HG02623 (cell line): ENCODE measurements around the gene KIAA0232.
"Not testable (repeated sequence)": the region's sequence is repeated elsewhere in the genome, so short reads cannot be mapped to it uniquely, and the experiment has no call there.

ENCODE experiments used
- ATAC-seq: cut with Tn5 transposase; IDR thresholded peaks from one replicate; pipeline ENCODE4 v1.9.1; 2021; ENCODE audit warnings: moderate library complexity; ENCODE audit not compliant: unreplicated experiment

The KIAA0232 gene

GRCh38 chr4:6755088-6755753, 27.3 kb upstream of the KIAA0232 start:
- no peak for ATAC-seq

DNA sequence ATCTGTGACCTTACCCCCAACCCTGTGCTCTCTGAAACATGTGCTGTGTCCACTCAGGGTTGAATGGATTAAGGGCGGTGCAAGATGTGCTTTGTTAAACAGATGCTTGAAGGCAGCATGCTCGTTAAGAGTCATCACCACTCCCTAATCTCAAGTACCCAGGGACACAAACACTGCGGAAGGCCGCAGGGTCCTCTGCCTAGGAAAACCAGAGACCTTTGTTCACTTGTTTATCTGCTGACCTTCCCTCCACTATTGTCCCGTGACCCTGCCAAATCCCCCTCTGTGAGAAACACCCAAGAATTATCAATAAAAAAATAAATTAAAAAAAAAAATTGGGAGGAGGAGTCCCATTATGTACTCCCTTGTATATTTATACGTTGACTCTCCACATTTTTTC, 26.2 kb upstream of the KIAA0232 start:
- not testable (repeated sequence) for ATAC-seq

GRCh38 chr4:6758728-6759127, 23.8 kb upstream of the KIAA0232 start:
- ATAC-seq, result no peak

DNA sequence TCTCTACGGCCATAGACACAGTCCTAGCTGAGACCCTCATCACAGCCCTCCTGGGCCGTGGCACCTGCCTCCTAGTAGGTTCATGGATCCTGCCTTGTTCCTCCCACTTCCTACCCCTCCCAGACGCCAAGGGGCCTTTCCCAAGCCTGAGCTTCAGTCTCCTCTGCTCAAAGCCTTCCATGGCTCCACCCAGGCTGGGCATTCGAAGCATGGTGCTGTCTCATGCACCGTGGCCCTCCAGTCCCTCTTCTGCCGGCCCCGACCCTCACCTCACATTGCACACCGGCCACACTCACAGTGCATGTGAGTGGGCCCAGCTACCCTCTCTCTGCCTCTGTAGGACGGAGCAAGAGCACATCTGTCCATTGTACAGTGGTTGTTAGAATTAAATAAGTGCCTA, 21.7 kb upstream of the KIAA0232 start:
- no peak for ATAC-seq

DNA sequence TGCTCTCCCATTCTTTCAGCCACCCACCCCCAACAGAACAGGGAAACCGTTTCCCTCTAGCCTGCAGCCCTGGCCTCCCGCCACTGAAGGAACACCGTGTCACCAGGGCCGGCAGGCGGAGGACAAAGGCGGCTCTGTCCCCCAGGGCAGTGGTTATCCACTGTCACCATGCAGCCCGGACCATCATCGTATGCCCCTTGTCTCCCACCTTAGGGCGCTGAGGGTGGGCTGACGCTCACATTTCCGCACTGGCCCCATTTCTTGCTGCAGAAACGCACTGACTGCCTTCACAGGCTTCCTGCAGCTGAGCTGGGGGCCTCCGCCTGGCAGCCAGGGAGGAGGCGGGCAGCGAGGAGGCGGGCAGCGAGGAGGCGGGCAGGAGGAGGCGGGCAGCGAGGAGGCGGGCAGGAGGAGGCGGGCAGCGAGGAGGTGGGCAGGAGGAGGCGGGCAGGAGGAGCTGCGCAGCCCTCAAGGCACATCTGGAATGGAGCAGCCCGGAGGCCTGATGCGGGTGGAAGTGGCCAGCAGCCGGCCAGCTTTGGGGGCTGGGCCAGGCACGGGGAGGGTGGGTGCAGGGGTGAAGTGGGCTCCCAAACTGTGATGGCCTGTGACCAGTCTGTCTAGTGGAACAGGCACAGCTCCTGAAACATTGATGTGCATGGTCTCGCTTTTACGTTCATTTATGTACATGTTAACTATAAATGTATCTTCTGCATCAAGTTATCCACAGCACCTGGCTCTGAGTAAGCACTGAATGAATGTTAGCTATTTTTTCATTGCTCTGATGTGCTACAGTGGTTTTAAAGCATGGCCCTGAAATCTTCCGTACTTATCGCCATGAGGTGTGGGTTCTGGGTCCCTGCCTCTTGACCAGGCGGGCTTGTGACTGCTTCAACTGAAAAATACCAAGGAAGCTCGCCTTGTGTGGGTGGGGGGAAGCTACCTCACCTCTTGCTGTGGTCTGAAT, 20.6 kb upstream of the KIAA0232 start:
- ATAC-seq, result no peak

- no peak for ATAC-seq
Observed at GRCh38 chr4:6763330-6763851, 19.1 kb upstream of the KIAA0232 start.

GRCh38 chr4:6764976-6765620, 17.4 kb upstream of the KIAA0232 start:
- ATAC-seq, result no peak

- no peak for ATAC-seq
Observed at GRCh38 chr4:6765703-6766102, 16.8 kb upstream of the KIAA0232 start.

DNA sequence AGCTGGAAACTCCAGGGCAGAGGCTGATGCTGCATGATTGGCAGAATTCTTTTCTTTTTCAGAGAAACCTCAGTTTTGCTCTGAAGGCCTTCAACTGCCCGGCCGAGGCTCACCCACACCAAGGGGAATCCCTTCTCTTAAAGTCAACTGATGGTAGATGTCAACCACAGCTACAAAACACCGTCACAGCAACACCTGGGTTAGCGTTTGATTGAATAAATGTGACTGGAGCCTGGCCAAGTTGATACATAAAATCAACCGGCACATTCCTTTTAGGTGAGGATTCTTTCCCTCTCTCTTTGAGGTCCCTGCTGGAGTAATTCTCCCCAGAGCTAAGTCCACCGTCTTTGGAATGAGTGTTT, 15.2 kb upstream of the KIAA0232 start:
- no peak for ATAC-seq

DNA sequence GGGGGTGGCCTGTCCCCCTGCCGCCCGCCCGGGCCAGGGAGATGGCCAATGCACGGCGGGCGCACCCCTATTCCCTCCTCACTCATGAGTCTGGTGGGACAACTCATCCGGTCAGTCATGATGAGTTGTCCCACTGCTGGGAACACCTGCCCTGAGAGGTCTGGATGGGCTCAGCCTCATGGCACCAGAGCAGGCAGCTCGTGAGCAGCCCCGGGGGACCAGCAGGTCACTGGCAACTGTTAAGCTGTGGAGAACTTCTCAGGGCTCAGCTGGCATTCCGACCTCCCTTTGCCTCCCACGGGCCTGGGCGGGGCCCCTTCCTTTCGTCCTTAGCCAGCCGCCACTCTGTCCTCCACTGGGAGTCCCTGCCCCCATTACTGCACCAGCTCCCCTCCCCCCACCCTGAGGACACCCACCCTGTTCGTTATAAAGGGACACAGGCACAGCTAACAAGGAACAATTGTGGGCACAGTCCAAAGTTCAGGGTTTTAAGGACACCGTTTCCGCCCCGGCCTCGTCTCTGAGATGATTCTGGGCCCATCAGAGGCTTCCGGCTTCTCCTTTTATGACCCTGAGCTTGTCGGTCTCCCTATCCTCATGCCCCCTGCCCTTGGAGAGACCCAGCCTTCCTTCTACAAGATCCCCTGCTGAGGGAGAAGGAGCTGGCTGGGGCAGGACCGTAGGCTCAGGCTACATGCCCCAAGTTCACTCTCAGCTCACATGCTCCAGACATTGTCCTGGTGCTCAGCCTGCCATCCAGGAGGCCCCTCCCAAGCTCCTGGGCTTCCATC, 14.6 kb upstream of the KIAA0232 start:
- no peak for ATAC-seq

GRCh38 chr4:6768539-6768905, 14.0 kb upstream of the KIAA0232 start:
- no peak for ATAC-seq

- no peak for ATAC-seq
Observed at GRCh38 chr4:6769233-6769988, 13.1 kb upstream of the KIAA0232 start.

DNA sequence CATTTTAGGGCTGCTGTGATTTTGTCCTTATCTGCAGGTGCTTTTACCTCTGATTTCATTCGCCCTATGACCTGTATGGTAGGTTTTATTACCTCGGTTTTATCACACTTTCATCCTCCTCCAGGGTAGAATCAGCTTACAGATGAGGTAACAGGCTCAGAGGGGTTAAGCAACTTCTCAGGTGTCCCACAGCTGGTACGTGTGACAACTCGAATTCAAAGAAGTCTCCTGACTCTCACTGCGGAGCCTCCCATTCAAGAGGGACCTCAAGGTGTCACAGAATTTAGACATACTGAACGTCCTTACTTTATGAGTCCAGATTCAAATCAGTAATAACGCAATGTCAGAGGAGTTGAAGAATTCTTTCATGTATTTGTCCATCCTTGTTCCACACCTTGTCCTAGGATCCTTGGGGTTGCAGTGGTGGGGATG, 12.5 kb upstream of the KIAA0232 start:
- no peak for ATAC-seq

- ATAC-seq, result no peak
Observed at GRCh38 chr4:6770581-6771228, 11.8 kb upstream of the KIAA0232 start.

DNA sequence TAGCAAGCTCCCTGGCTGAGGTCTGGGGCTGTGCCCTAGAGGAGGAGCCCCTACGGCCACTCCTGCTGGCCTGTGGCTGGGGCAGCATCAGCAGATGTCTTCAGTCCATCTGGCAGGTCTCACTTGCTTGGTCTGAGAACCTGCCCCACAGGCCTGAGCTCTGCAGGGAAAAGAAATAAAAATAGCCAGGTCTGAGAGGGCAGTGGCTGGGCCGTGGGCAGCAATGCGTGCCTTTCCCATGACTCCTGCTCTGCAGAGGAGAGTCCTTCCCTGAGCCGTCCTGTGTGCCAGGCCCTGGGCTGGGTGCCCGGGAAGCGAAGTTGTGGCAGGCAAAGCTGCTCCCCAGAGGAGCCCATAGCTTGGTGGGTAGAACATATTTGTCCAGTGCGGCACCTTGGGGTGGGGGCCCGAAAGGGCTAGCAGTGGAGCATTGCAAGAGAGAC, 11.3 kb upstream of the KIAA0232 start:
- no peak for ATAC-seq

- ATAC-seq, result no peak
Observed at GRCh38 chr4:6772223-6772928, 10.2 kb upstream of the KIAA0232 start.

GRCh38 chr4:6773106-6773505, 9.4 kb upstream of the KIAA0232 start:
- ATAC-seq, result no peak

DNA sequence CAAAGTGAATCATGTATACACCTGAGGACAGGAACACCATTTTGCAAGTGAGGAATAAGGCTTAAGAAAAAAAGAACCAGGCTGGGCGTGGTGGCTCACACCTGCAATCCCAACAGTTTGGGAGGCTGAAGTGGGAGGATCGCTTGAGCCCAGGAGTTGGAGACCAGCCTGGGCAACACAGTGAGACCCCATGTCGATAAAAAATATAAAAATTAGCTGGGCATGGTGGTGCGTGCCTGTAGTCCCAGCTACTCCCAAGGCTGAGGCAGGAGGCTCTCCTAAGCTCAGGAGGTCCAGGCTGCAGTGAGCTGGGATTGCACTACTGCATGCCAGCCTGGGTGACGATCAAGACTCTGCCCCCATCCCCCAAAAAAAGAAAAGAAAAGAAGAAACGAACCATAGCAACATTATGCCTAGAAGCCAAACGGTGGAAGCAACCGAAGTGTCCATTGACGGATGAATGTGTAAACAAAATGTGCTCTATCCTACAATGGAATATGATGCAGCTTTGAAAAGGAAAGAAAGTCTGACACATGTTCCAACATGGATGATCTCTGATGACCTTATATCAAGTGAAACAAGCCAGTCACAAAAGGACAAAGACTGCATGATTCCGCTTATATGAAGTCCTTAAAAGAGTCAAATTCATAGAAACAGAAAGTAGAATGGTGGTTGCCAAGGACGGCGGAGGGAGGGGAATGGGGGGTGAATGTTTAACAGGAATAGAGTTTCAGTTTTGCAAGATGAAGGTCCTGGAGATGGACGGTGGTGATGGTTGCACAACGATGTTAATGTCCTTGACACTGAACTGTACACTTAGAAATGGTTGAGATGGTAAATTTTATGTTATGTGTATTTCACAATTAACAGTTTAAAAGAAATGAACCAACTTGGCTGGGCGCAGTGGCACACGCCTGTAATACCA, 8.6 kb upstream of the KIAA0232 start:
- no peak for ATAC-seq
